Measurements from ENCODE around the gene ARIH2. TPM values are rescaled to one million over a fixed set of nuclear protein-coding genes. Genes with fewer than 3 reads are reported as not detected.

ARIH2 gene
- total RNA-seq, 1 experiment from 2014 or later: 77.0 TPM

- no peak overlapping the region for H3K4me3 ChIP-seq (ENCODE audit: low read depth in 2 of 2, low read length in 2 of 2)
- no peak for TF ChIP-seq POLR2AphosphoS5 (IDR thresholded peaks at IDR 0.05; ENCODE audit: low read depth, low read length)
- TF ChIP-seq, protein P1, sequence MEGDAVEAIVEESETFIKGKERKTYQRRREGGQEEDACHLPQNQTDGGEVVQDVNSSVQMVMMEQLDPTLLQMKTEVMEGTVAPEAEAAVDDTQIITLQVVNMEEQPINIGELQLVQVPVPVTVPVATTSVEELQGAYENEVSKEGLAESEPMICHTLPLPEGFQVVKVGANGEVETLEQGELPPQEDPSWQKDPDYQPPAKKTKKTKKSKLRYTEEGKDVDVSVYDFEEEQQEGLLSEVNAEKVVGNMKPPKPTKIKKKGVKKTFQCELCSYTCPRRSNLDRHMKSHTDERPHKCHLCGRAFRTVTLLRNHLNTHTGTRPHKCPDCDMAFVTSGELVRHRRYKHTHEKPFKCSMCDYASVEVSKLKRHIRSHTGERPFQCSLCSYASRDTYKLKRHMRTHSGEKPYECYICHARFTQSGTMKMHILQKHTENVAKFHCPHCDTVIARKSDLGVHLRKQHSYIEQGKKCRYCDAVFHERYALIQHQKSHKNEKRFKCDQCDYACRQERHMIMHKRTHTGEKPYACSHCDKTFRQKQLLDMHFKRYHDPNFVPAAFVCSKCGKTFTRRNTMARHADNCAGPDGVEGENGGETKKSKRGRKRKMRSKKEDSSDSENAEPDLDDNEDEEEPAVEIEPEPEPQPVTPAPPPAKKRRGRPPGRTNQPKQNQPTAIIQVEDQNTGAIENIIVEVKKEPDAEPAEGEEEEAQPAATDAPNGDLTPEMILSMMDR (IDR thresholded peaks at IDR 0.05): no peak
- no peak for TF ChIP-seq TCF7L2 (IDR thresholded peaks at IDR 0.05; ENCODE audit: low read depth, low read length)
- no peak for TF ChIP-seq SIN3A (IDR thresholded peaks at IDR 0.05; ENCODE audit: borderline replicate concordance, insufficient read depth, low read depth, low read length)
- TF ChIP-seq, protein P2, sequence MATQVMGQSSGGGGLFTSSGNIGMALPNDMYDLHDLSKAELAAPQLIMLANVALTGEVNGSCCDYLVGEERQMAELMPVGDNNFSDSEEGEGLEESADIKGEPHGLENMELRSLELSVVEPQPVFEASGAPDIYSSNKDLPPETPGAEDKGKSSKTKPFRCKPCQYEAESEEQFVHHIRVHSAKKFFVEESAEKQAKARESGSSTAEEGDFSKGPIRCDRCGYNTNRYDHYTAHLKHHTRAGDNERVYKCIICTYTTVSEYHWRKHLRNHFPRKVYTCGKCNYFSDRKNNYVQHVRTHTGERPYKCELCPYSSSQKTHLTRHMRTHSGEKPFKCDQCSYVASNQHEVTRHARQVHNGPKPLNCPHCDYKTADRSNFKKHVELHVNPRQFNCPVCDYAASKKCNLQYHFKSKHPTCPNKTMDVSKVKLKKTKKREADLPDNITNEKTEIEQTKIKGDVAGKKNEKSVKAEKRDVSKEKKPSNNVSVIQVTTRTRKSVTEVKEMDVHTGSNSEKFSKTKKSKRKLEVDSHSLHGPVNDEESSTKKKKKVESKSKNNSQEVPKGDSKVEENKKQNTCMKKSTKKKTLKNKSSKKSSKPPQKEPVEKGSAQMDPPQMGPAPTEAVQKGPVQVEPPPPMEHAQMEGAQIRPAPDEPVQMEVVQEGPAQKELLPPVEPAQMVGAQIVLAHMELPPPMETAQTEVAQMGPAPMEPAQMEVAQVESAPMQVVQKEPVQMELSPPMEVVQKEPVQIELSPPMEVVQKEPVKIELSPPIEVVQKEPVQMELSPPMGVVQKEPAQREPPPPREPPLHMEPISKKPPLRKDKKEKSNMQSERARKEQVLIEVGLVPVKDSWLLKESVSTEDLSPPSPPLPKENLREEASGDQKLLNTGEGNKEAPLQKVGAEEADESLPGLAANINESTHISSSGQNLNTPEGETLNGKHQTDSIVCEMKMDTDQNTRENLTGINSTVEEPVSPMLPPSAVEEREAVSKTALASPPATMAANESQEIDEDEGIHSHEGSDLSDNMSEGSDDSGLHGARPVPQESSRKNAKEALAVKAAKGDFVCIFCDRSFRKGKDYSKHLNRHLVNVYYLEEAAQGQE (IDR thresholded peaks at IDR 0.05; ENCODE audit: insufficient read depth in 1 of 2, low read depth in 2 of 2, low read length in 1 of 2): no peak
- BruUV-seq (replicated peaks): no TSS peak
- in situ Hi-C loops (cut with HindIII; ENCODE audit: low pct_unique_long_range_greater_than_20kb, low sequenced_read_pairs) (no loop called here), intact Hi-C loops (cut with micrococcal nuclease; ENCODE audit: unreplicated experiment) (no loop called here)
- H3K4me1 ChIP-seq (ENCODE audit: control insufficient read depth, insufficient read depth, low read length): peaks cover 20% of the 10 kb centered on the region
- peaks cover 16% of the 10 kb centered on the region for H3K36me3 ChIP-seq (ENCODE audit: control insufficient read depth, insufficient read depth, low read length)
- no peak overlapping the region for H3K27ac ChIP-seq (ENCODE audit: low read length)
- no peaks in the 10 kb centered on the region for H3K27me3 ChIP-seq (ENCODE audit: control insufficient read depth, insufficient read depth, low read length)
- CTCF ChIA-PET: no interaction called here
- no peaks in the 10 kb centered on the region for H3K9me3 ChIP-seq (ENCODE audit: control insufficient read depth, insufficient read depth, low read depth, low read length)
- DNase-seq (ENCODE audit: low read depth, low spot score): no peak
- ATAC-seq: no peak
- POLR2A ChIA-PET: interaction anchor here (0.6 kb wide), 1 partner anchor 356 kb away, joined by 12 read pairs; no protein-coding TSS in a partner anchor
Observed at GRCh38 chr3:49030321-49030720, 111.7 kb downstream of the ARIH2 start.

DNA sequence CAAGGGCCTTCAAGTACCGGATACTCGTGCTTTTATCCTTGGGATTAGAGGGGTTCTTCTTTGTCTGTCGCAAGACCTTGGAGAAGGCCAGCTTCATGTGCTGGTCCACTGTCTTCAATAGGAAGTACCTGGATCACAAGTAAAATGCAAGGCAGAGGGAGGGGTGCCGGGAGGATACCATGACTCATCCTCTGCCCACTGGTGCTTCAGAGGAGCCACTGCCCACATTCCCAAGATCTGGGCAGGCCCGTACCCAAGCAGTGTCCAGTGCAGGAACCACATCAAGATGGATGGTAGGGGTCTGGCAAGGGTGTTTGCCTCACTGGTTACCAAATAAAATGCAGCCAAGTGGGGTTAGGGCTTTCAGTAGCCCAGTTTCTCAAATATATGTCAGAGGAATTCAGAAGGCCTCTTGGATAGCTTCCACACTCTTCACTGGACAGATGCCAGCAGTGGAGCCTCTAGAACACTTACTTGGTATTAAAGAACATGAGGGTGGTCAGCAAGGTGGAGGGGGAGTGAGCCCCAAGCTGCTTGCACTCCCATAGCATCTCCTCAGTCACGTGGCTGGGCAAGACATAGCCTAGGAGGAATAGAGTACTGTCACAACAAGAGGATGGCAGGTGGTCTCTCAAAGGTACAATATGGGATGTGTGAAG, 114.1 kb downstream of the ARIH2 start:
- H3K4me3 ChIP-seq (ENCODE audit: low read depth in 2 of 2, low read length in 2 of 2): no peak overlapping the region
- H3K9me3 ChIP-seq (ENCODE audit: control insufficient read depth, insufficient read depth, low read depth, low read length): no peaks in the 10 kb centered on the region
- intact Hi-C loops (cut with micrococcal nuclease; ENCODE audit: unreplicated experiment) (no loop called here), in situ Hi-C loops (cut with HindIII; ENCODE audit: low pct_unique_long_range_greater_than_20kb, low sequenced_read_pairs) (no loop called here)
- no peak for ATAC-seq
- ChIA-PET POLR2A (no interaction called here), CTCF (no interaction called here)
- no peak for DNase-seq (ENCODE audit: low read depth, low spot score)
- TF ChIP-seq, protein P2 (IDR thresholded peaks at IDR 0.05; ENCODE audit: insufficient read depth in 1 of 2, low read depth in 2 of 2, low read length in 1 of 2): no peak
- TF ChIP-seq, protein P1 (IDR thresholded peaks at IDR 0.05): no peak
- TF ChIP-seq POLR2AphosphoS5 (IDR thresholded peaks at IDR 0.05; ENCODE audit: low read depth, low read length) (no peak), SIN3A (IDR thresholded peaks at IDR 0.05; ENCODE audit: borderline replicate concordance, insufficient read depth, low read depth, low read length) (no peak), TCF7L2 (IDR thresholded peaks at IDR 0.05; ENCODE audit: low read depth, low read length) (no peak)
- H3K27ac ChIP-seq (ENCODE audit: low read length): no peak overlapping the region
- peaks cover 16% of the 10 kb centered on the region for H3K36me3 ChIP-seq (ENCODE audit: control insufficient read depth, insufficient read depth, low read length)
- H3K4me1 ChIP-seq (ENCODE audit: control insufficient read depth, insufficient read depth, low read length): peaks cover 10% of the 10 kb centered on the region
- BruUV-seq (replicated peaks): no TSS peak
- H3K27me3 ChIP-seq (ENCODE audit: control insufficient read depth, insufficient read depth, low read length): no peaks in the 10 kb centered on the region
